HEK293T (cell line): ENCODE measurements around the gene C22orf15.

ENCODE experiments used
- ARNT ChIP-seq: fragments of 450-650 bp; IDR thresholded peaks from 2 replicates; pipeline ENCODE4 v1.6.1; 2017; ENCODE audit warnings: mild to moderate bottlenecking
- BHLHE40 ChIP-seq: fragments of 450-650 bp; IDR thresholded peaks from 2 replicates; pipeline ENCODE4 v1.6.1; 2016; ENCODE audit warnings: mild to moderate bottlenecking, moderate library complexity, borderline replicate concordance
- ELF4 ChIP-seq: fragments of 450-650 bp; IDR thresholded peaks from 2 replicates; pipeline ENCODE4 v1.6.1; 2017; ENCODE audit warnings: antibody characterized with exemption
- FOXA1 ChIP-seq: fragments of 450-650 bp; IDR thresholded peaks from 2 replicates; pipeline ENCODE4 v1.6.1; 2016; ENCODE audit warnings: mild to moderate bottlenecking
- FOXK2 ChIP-seq: fragments of 450-650 bp; IDR thresholded peaks from 2 replicates; pipeline ENCODE4 v1.6.1; 2016; ENCODE audit warnings: mild to moderate bottlenecking
- FOXM1 ChIP-seq: fragments of 450-650 bp; IDR thresholded peaks from 2 replicates; pipeline ENCODE4 v1.6.1; 2017; ENCODE audit warnings: mild to moderate bottlenecking, borderline replicate concordance
- LEF1 ChIP-seq: fragments of 450-650 bp; IDR thresholded peaks from 2 replicates; pipeline ENCODE4 v1.6.1; 2017; ENCODE audit warnings: mild to moderate bottlenecking, borderline replicate concordance
- NFRKB ChIP-seq: fragments of 450-650 bp; IDR thresholded peaks from 2 replicates; pipeline ENCODE4 v1.6.1; 2016; ENCODE audit warnings: mild to moderate bottlenecking, moderate library complexity
- SP1 ChIP-seq: fragments of 450-650 bp; IDR thresholded peaks from 2 replicates; pipeline ENCODE4 v1.6.1; 2017
- TARDBP ChIP-seq: fragments of 450-650 bp; IDR thresholded peaks from 2 replicates; pipeline ENCODE4 v1.6.1; 2016
- TF ChIP-seq, protein P1 (sequence below): fragments of 450-650 bp; IDR thresholded peaks from 2 replicates; pipeline ENCODE4 v1.6.1; 2016

DNA sequence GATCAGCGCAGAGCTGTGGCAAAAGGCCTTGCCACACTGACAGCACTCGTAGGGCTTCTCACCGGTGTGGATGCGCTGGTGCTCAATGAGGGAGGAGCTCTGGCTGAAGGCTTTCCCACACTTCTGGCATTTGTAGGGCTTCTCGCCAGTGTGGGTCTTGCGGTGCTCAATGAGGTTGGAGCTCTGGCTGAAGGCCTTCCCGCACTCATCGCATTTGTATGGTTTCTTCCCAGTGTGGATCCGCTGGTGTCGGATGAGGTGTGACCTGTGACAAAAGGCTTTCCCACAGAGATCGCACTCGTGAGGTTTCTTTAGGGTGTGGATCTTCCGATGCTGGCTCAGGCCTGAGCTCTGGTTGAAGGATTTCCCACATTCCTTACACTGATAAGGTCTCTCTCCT, 18.8 kb upstream of the C22orf15 start:
- no peak for TF ChIP-seq TARDBP
- TF ChIP-seq, protein P1, sequence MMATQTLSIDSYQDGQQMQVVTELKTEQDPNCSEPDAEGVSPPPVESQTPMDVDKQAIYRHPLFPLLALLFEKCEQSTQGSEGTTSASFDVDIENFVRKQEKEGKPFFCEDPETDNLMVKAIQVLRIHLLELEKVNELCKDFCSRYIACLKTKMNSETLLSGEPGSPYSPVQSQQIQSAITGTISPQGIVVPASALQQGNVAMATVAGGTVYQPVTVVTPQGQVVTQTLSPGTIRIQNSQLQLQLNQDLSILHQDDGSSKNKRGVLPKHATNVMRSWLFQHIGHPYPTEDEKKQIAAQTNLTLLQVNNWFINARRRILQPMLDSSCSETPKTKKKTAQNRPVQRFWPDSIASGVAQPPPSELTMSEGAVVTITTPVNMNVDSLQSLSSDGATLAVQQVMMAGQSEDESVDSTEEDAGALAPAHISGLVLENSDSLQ: no peak
- no peak for TF ChIP-seq SP1
- TF ChIP-seq LEF1: no peak
- TF ChIP-seq FOXA1: no peak
- TF ChIP-seq BHLHE40: no peak
- no peak for TF ChIP-seq ARNT
- TF ChIP-seq FOXM1: no peak
- no peak for TF ChIP-seq FOXK2
- no peak for TF ChIP-seq NFRKB
- TF ChIP-seq ELF4: no peak
